Natural killer cell (primary cell): Measurements from ENCODE around the gene CSMD2. TPM values are rescaled to one million over a fixed set of nuclear protein-coding genes. Genes with fewer than 3 reads are reported as not detected.
"Not testable (repeated sequence)": the region's sequence is repeated elsewhere in the genome, so short reads cannot be mapped to it uniquely, and the experiment has no call there.

Source experiments
- ATAC-seq, 3 donors: fragments of 150-1000 bp in 2 of 3; fragments of 200-7000 bp in 1 of 3; cut with Tn5 transposase; 1 replicate in 1 of 3; 2 replicates in 2 of 3; pipeline ENCODE4 v1.10.0; 2021; ENCODE audit warnings: mild to moderate bottlenecking in 2 of 3, moderate library complexity in 2 of 3
- DNase-seq, 2 donors: peaks; one replicate each; pipeline versions ENCODE4 v3.0.0 to v3.0.0-alpha.2; 2013 to 2021; ENCODE audit warnings: mixed read lengths in 1 of 2
- H3K27ac ChIP-seq: one replicate; pipeline ENCODE4 v1.5.1; 2013; ENCODE audit warnings: mild to moderate bottlenecking, low read length
- H3K27me3 ChIP-seq: one replicate; pipeline ENCODE4 v1.6.1; 2013; ENCODE audit warnings: low read length; ENCODE audit not compliant: control insufficient read depth, insufficient read depth
- H3K36me3 ChIP-seq: one replicate; pipeline ENCODE4 v1.6.1; 2013; ENCODE audit warnings: low read length; ENCODE audit not compliant: control insufficient read depth, insufficient read depth
- H3K4me1 ChIP-seq: one replicate; pipeline ENCODE4 v1.6.1; 2013; ENCODE audit warnings: low read length; ENCODE audit not compliant: control insufficient read depth, insufficient read depth
- H3K4me3 ChIP-seq: one replicate; pipeline ENCODE4 v1.5.1; 2013; ENCODE audit warnings: low read length
- H3K9me3 ChIP-seq: one replicate; pipeline ENCODE4 v1.6.1; 2013; ENCODE audit warnings: low read length; ENCODE audit not compliant: control insufficient read depth, insufficient read depth
- H3K27ac Mint-ChIP-seq, 2 donors: one replicate each; pipeline ENCODE4 v1.8.0; 2022; ENCODE audit warnings: mild to moderate bottlenecking in 2 of 2, mixed read lengths in 2 of 2, moderate library complexity in 1 of 2
- H3K27me3 Mint-ChIP-seq, 2 donors: one replicate each; pipeline ENCODE4 v1.8.0; 2022; ENCODE audit warnings: low read depth in 2 of 2, mixed read lengths in 2 of 2
- H3K36me3 Mint-ChIP-seq: one replicate; pipeline ENCODE4 v1.8.0; 2022; ENCODE audit warnings: mixed read lengths
- H3K4me1 Mint-ChIP-seq, 2 donors: one replicate each; pipeline ENCODE4 v1.8.0; 2022; ENCODE audit warnings: mixed read lengths in 2 of 2
- H3K4me3 Mint-ChIP-seq: one replicate; pipeline ENCODE4 v1.8.0; 2022; ENCODE audit warnings: mild to moderate bottlenecking, moderate library complexity, mixed read lengths
- H3K9me3 Mint-ChIP-seq, 2 donors: one replicate each; pipeline ENCODE4 v1.8.0; 2022; ENCODE audit warnings: mixed read lengths in 2 of 2
- CTCF ChIP-seq: fragments of 200-600 bp; IDR thresholded peaks from one replicate; pipeline ENCODE4 v1.8.0; 2022; ENCODE audit warnings: antibody characterized with exemption
- whole genome bisulfite sequencing: methylation state at CpG from one replicate; pipeline ENCODE4 v1.1.7; 2013; ENCODE audit warnings: missing lambda C conversion rate; ENCODE audit not compliant: insufficient coverage; 5-methylcytosine and 5-hydroxymethylcytosine counted together
- intact Hi-C: fragments of 100-400 bp; cut with micrococcal nuclease; formaldehyde crosslinking; loops from one replicate; pipeline ENCODE4 v1.14.2; 2022
- total RNA-seq, 4 donors: library from RNA; stranded (reverse); fragments of 120-200 nt in 1 of 4; gene quantifications; one replicate each; pipeline versions ENCODE4 v1.2.3 to v1.2.4, GENCODE V29; 2013 to 2022

CSMD2 gene
- total RNA-seq, 3 donors from 2014 or later (not counting 1 experiment from before 2014, with no cell fraction given) = not detected

DNA sequence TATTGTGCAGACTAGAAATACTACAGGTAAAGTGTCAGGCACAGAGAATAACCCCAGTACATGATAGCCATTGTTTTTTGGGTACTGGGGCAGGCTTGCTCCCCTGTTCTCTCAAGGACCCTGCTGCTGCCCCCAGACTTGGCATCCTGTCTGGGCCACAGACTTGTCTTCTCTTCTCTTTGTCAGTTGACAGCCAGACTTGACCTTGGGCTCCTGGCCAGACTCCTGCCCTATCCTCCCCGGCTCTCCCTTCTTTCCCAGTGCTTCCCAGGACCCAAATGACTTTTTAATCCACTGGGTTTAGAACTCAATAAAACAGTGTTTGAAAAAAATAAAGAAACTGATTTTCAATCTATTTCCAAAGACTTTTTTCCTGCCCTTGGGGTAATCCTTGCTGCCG is 649.4 kb downstream of the CSMD2 start:
- Mint-ChIP-seq H3K9me3 (no peaks in the 10 kb centered on the region), H3K36me3 (no peaks in the 10 kb centered on the region), H3K4me3 (no peak overlapping the region), H3K27me3 (peaks cover 6 to 9% of the 10 kb centered on the region in 2 donors), H3K27ac (no peak overlapping the region), H3K4me1 (no peaks in the 10 kb centered on the region)
- TF ChIP-seq CTCF = no peak
- no peaks in the 10 kb centered on the region for H3K36me3 ChIP-seq
- H3K9me3 ChIP-seq = no peaks in the 10 kb centered on the region
- no peak for DNase-seq
- no peaks in the 10 kb centered on the region for H3K4me1 ChIP-seq
- intact Hi-C loops = no loop called here
- H3K27me3 ChIP-seq = no peaks in the 10 kb centered on the region
- no peak for ATAC-seq
- no peak overlapping the region for H3K4me3 ChIP-seq
- 90% methylated on average over 2 of the region's 2 CpGs for WGBS
- H3K27ac ChIP-seq = no peak overlapping the region

DNA sequence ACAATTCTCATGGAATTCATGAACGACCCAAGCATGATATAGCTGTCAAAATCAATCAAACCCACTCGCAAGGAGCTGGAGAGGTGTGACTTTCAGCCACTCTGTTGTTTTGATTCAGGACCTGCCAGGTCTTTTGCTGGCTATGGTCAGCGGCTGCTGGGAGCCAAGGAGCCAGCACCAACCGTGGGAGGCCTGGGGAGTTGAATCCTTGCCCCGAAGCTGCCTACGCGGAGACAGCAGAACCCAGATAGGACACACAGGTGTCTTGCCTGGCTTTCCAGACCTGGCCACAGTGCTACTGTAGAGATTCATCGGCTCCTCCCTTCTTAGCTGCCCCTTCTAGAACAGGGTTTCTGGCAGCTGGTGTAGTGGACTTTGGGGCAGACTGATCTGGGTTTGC is 649.9 kb downstream of the CSMD2 start:
- no peak for DNase-seq
- TF ChIP-seq CTCF = no peak
- no peak for ATAC-seq
- Mint-ChIP-seq H3K4me1 (no peaks in the 10 kb centered on the region), H3K27me3 (peaks cover 6 to 9% of the 10 kb centered on the region in 2 donors), H3K27ac (no peak overlapping the region), H3K36me3 (no peaks in the 10 kb centered on the region), H3K9me3 (no peaks in the 10 kb centered on the region), H3K4me3 (no peak overlapping the region)
- H3K9me3 ChIP-seq = no peaks in the 10 kb centered on the region
- no peaks in the 10 kb centered on the region for H3K4me1 ChIP-seq
- intact Hi-C loops = no loop called here
- no peak overlapping the region for H3K27ac ChIP-seq
- no peak overlapping the region for H3K4me3 ChIP-seq
- WGBS = 90% methylated on average over 8 of the region's 8 CpGs
- no peaks in the 10 kb centered on the region for H3K27me3 ChIP-seq
- H3K36me3 ChIP-seq = no peaks in the 10 kb centered on the region

GRCh38 chr1:33512226-33513011 is 652.6 kb downstream of the CSMD2 start:
- Histone ChIP-seq H3K4me1 (no peaks in the 10 kb centered on the region), H3K4me3 (no peak overlapping the region), H3K27me3 (no peaks in the 10 kb centered on the region), H3K36me3 (no peaks in the 10 kb centered on the region), H3K27ac (no peak overlapping the region), H3K9me3 (no peaks in the 10 kb centered on the region)
- intact Hi-C loops = no loop called here
- H3K27me3 Mint-ChIP-seq = peaks cover 0 to 5% of the 10 kb centered on the region in 2 donors
- no peaks in the 10 kb centered on the region for H3K9me3 Mint-ChIP-seq
- no peak for ATAC-seq
- TF ChIP-seq CTCF = no peak
- H3K27ac Mint-ChIP-seq = no peak overlapping the region
- H3K4me1 Mint-ChIP-seq = no peaks in the 10 kb centered on the region
- DNase-seq = no peak
- WGBS = 92% methylated on average over 6 of the region's 6 CpGs
- no peak overlapping the region for H3K4me3 Mint-ChIP-seq
- no peaks in the 10 kb centered on the region for H3K36me3 Mint-ChIP-seq

DNA sequence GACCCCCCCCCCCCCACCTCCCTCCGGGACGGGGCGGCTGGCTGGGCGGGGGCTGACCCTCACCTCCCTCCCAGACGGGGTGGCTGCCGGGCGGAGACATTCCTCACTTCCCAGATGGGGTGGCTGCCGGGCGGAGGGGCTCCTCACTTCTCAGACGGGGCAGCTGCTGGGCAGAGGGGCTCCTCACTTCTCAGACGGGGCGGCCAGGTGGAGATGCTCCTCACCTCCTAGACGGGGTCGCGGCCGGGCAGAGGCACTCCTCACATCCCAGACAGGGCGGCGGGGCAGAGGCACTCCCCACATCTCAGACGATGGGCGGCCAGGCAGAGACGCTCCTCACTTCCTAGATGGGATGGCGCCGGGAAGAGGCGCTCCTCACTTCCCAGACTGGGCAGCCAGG is 655.8 kb downstream of the CSMD2 start:
- ATAC-seq, H3K36me3 Mint-ChIP-seq, intact Hi-C loops, H3K4me3 Mint-ChIP-seq, DNase-seq, H3K9me3 ChIP-seq, H3K4me3 ChIP-seq, H3K9me3 Mint-ChIP-seq, H3K27ac ChIP-seq, H3K4me1 ChIP-seq, H3K27me3 ChIP-seq, H3K4me1 Mint-ChIP-seq, H3K27me3 Mint-ChIP-seq, H3K36me3 ChIP-seq, H3K27ac Mint-ChIP-seq: not testable (repeated sequence)
- WGBS = 91% methylated on average over 16 of the region's 24 CpGs
